GM19099 (cell line): ENCODE measurements around the gene PSME1.
A peak's percentile ranks its signal among the peaks of the same experiment; 100 is the strongest.

Experiments used
- POLR2A ChIP-seq: IDR thresholded peaks from 3 replicates; pipeline ENCODE4 v1.6.1; 2011; ENCODE audit warnings: low read depth; ENCODE audit not compliant: insufficient read length; ENCODE audit errors: extremely low read depth

The PSME1 gene

DNA sequence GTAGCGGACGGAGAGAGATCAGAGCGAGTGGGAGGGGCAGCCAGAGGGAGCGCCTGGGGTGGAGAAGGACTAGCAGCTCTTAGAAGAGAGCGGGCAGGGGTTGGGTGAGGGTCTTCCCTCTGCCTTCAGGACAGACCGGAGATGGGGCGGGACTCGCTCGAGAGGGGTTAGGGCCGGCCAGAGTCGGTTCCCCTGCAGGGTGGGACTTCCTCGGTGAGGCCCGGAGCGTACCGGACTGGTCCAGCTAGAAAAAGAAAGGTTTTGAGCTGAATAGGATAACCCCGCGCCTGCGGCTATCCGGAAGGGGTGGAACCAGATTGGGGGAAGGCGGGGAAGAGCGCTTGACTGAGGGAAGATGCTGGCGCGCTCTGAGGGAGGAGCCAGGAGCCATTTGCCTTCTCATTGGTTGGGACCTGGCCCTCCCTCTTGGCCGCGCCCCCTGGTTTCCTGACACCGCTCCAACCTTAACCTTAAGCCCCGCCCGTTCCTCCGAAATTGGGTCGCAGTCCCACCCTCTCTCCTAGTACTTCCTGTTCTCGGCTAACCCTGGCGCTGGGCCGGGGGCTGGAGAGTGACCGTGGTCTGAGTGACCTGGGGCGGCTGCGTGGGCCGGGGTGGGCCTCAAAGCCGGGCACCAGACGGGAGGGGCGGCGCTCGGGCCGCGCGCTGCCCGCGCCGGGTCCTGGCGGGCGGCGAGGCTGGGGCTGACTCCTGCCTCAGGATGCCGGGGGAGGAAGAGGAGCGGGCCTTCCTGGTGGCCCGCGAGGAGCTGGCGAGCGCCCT, 11.2 kb downstream of the PSME1 start, which contains the start of gene RNF31:
Gene RNF31, plus strand, starts transcription at position 521 of the 783 bp plus-strand sequence. Its CDS starts 201 bp downstream, at position 722.
- TF ChIP-seq POLR2A: peak; percentile 72

DNA sequence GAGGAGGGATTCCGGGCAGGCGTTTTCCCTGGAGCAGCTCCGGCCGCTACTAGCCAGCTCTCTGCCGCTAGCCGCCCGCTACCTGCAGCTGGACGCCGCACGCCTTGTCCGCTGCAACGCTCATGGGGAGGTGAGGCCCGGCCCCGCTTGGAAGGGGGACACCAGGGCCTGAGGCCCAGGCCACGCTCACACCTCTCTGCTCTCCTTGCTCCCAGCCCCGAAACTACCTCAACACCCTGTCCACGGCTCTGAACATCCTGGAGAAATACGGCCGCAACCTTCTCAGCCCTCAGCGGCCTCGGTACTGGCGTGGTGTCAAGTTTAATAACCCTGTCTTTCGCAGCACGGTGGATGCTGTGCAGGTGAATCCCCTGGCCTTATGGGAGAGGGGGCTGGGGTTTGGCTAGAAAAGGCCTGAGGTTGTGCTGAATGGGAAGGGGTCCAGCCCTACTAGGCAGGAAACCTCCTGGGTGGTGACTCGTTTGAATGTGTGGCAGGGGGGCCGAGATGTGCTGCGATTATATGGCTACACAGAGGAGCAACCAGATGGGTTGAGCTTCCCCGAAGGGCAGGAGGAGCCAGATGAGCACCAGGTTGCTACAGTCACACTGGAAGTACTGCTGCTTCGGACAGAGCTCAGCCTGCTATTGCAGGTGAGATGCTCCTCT, 11.9 kb downstream of the PSME1 start:
- TF ChIP-seq POLR2A: no peak

DNA sequence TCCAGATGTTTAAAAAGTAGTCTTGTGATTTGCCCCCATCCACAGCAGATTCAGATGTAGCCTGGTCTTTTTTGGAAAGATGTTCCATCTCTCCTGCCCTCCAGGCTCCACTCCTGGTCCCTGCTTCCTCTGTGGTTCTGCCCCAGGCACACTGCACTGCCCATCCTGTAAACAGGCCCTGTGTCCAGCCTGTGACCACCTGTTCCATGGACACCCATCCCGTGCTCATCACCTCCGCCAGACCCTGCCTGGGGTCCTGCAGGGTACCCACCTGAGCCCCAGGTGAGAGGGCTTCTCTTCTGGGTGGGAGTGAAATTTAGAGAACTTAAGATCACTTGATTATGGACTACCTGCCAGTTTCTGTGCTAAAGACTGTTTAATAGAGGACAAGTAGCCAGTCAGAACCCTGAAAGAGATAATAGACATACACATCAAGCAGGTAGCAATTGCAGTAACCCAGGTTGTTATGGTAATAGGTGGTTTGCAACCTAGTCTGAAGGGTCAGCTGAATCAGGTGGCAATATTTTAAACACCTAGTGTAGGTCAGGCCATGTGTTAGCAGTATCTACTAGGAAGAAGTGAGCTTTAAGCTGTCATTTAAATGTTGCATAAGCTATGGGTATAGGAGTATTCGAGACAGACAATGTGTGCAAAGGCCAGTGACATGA, 13.4 kb downstream of the PSME1 start:
- no peak for TF ChIP-seq POLR2A

DNA sequence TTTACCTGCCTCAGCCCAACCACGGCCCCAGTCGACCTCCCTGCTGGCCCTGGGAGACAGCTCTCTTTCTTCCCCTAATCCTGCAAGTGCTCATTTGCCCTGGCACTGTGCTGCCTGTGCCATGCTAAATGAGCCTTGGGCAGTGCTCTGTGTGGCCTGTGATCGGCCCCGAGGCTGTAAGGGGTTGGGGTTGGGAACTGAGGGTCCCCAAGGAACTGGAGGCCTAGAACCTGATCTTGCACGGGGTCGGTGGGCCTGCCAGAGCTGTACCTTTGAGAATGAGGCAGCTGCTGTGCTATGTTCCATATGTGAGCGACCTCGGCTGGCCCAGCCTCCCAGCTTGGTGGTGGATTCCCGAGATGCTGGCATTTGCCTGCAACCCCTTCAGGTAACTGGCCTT, 14.1 kb downstream of the PSME1 start:
- no peak for TF ChIP-seq POLR2A

DNA sequence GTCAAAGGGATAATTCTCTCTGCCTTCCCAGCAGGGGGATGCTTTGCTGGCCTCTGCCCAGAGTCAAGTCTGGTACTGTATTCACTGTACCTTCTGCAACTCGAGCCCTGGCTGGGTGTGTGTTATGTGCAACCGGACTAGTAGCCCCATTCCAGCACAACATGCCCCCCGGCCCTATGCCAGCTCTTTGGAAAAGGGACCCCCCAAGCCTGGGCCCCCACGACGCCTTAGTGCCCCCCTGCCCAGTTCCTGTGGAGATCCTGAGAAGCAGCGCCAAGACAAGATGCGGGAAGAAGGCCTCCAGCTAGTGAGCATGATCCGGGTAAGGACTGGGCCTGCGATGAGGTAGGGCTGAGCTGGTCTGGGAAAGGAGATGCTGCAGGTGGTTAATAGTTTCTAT, 14.6 kb downstream of the PSME1 start:
- no peak for TF ChIP-seq POLR2A

DNA sequence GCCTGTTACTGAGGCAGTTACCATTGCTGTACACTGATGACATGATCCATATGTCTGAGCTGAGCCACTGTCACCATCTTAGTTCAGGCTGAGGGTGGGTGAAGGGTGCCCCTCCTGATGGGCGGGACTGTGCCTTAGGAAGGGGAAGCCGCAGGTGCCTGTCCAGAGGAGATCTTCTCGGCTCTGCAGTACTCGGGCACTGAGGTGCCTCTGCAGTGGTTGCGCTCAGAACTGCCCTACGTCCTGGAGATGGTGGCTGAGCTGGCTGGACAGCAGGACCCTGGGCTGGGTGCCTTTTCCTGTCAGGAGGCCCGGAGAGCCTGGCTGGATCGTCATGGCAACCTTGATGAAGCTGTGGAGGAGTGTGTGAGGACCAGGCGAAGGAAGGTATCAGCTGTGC, 15.0 kb downstream of the PSME1 start:
- TF ChIP-seq POLR2A: no peak

DNA sequence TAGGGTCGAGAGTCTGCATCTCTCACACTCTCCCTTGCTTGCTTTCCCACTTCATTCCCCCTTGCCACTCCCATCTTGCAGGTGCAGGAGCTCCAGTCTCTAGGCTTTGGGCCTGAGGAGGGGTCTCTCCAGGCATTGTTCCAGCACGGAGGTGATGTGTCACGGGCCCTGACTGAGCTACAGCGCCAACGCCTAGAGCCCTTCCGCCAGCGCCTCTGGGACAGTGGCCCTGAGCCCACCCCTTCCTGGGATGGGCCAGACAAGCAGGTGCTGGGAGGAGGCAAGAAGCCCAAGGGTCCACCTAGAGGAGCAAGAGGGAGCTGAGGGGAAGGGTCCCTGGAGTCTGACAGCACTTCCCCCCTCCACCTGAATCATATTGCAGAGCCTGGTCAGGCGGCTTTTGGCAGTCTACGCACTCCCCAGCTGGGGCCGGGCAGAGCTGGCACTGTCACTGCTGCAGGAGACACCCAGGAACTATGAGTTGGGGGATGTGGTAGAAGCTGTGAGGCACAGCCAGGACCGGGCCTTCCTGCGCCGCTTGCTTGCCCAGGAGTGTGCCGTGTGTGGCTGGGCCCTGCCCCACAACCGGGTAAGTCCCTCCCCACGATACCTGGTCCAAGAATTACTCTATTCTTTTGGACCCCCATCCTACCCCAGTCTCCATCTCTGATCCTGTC, 15.5 kb downstream of the PSME1 start:
- TF ChIP-seq POLR2A: no peak

DNA sequence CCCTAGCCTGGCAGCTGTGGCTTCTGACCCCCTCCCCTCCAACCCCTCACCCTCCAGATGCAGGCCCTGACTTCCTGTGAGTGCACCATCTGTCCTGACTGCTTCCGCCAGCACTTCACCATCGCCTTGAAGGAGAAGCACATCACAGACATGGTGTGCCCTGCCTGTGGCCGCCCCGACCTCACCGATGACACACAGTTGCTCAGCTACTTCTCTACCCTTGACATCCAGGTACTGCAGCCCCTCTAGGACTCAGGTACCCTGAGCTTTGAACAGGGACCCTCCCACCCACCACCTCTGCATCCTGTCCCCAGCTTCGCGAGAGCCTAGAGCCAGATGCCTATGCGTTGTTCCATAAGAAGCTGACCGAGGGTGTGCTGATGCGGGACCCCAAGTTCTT, 19.1 kb downstream of the PSME1 start:
- no peak for TF ChIP-seq POLR2A

DNA sequence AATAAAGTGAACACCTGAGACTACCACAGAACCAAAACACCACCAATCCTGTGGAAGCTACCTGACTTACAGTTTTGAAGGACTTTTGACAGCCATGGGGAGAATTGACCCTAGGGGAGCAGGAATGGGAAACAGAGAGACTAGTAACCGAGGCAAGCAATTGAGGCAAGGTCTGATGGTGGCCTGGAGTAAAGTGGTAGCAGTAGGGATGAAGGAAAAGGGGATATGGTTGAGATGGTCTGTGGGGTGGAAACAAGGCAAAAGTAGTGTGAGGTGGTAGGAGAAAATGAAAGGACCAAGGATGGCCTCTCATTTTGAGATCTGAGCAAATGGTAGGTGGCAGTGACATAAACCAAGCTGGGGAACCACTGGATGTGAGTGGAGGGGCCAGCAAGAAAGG, 20.8 kb downstream of the PSME1 start:
- TF ChIP-seq POLR2A: no peak

DNA sequence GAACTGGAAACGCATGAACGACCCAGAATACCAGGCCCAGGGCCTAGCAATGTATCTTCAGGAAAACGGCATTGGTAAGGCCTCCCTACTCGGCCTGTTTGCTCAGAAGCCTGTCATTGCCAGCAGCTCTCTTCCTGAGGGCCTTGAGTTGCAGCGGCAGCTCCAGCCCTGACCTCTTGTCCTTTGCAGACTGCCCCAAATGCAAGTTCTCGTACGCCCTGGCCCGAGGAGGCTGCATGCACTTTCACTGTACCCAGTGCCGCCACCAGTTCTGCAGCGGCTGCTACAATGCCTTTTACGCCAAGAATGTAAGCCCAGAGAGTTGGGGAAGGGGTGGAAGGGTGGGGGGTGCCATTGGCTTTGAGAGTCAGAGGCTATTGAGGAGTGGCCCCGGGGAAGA, 21.3 kb downstream of the PSME1 start:
- no peak for TF ChIP-seq POLR2A

DNA sequence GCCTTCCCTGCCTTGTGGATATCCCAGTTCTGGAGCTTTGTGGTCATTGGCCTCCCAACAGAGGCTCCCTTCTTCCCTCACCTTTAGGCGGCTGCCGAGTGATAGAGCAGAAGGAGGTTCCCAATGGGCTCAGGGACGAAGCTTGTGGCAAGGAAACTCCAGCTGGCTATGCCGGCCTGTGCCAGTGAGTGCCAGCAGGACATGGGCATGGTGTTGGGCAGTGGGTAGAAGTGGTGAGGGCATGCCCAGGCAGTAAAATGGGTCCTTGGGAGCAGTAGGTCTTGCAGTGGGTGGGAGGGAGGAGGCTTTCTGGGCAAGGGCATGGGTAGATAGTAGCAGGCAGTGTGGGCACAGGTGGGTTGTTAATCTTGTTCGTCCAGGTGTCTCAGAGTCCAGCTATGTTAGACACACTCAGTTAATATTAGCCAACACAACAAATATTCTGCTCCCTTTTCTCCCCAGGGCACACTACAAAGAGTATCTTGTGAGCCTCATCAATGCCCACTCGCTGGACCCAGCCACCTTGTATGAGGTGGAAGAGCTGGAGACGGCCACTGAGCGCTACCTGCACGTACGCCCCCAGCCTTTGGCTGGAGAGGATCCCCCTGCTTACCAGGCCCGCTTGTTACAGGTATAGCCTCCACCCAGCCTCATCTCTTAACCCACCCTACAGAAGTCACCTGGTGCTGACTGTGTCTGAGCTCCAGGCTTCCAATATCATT, 23.9 kb downstream of the PSME1 start:
- TF ChIP-seq POLR2A: no peak

DNA sequence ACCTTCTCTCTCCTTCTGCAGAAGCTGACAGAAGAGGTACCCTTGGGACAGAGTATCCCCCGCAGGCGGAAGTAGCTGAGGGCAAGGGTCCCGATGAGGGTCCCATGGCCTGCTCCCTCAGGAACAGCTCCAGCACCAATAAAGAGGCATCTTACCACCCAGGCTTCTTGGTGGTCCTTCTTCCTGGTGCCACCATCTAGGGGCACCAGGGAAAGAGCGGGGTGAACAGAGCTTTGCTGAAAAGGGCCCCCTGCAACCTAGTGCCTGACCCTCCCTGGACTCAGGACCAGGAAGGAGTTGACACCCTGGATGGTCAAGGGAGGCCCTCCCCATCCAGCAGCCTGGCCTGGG, 24.5 kb downstream of the PSME1 start:
- no peak for TF ChIP-seq POLR2A

DNA sequence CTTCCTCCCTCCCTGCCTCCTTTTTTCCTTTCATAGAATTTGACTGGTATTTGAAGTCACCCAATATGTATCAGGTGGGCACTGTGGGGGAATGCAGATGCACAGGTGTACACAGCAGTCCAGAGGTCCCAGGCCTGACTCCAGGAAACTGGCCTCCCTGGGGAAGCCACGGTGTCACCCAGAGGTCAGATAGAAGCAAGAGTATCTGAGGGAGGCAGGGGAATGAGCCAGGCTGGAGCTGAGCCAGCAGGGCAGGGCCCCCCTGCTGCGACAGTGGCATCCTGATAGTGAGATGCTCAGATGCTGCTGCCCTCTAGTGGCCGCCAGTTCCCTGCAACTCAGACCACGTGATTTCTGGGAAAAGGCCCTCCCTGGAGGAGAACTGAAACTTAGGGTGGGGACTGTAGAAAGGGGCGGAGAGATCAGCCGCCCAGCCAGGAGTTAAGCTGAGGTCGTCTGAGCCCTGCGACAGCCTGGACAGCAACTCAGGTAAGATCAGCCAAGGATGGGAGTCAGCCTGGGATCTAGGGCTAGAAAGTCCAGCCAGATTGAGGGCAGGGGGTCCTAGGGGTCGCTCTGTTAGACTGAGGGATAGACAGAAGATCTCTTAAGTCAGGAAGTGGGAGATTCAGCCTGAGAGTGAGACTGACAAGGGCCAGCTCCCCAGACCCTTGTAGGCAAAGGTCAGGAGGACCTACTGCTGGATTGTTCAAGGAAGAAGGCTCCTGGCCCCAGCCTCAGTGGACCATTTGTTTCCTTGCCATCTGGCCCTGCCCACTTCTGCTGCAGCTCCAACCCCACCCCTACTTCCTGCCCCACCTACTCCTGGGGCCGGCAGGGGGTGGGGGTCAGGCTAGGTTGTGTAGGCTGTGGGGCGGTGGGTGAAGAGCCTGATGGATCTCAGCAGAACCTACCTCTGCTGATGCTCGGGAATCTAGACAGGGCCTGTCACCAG, 25.1 kb downstream of the PSME1 start, which contains the start of gene IRF9:
Gene IRF9, plus strand, starts transcription at position 416 of the 955 bp plus-strand sequence. CDS start 880 bp downstream, outside the sequence.
- peak; percentile 97 for TF ChIP-seq POLR2A
